A673 (cell line): ENCODE results near the gene TTLL11. TPM values are rescaled to one million over a fixed set of nuclear protein-coding genes. Genes with fewer than 3 reads are reported as not detected.
A peak's percentile ranks its signal among the peaks of the same experiment; 100 is the strongest.

Experiments
- BruUV-seq: library from RNA; stranded (reverse); fragments of 400-500 nt; replicated peaks from 2 replicates; lab custom pipeline; 2021; lab: Mats Ljungman, UMichigan
- CTCF ChIA-PET: fragments of 300-600 bp; sonication (Branson Sonifier 250); formaldehyde crosslinking; loops from one replicate; lab custom pipeline; 2022; ENCODE audit warnings: antibody characterized with exemption; lab: Charles Lee
- POLR2A ChIA-PET: fragments of 300-600 bp; sonication (Branson Sonifier 250); formaldehyde crosslinking; loops from one replicate; lab custom pipeline; 2022; ENCODE audit warnings: antibody characterized with exemption; ENCODE audit not compliant: low non-redundant PET; lab: Charles Lee
- DNase-seq: peaks from one replicate; pipeline ENCODE4 v3.0.0-alpha.2; 2015; ENCODE audit warnings: low spot score
- H3K27ac ChIP-seq: fragments of 200-600 bp; sonication (generic); 2 replicates; pipeline ENCODE4 v1.5.1; 2016; ENCODE audit warnings: mixed run types, low read depth, mild to moderate bottlenecking, mixed read lengths, antibody characterized with exemption, low read length; ENCODE audit not compliant: poor library complexity, severe bottlenecking
- H3K27me3 ChIP-seq: fragments of 200-600 bp; sonication (generic); replicated peaks from 2 replicates; pipeline ENCODE4 v1.6.1; 2017; ENCODE audit warnings: mixed run types, low read depth, mild to moderate bottlenecking, mixed read lengths, antibody characterized with exemption, low read length; ENCODE audit not compliant: insufficient read depth, poor library complexity
- H3K36me3 ChIP-seq: fragments of 200-600 bp; sonication (generic); 2 replicates; pipeline ENCODE4 v1.6.1; 2016; ENCODE audit warnings: mixed run types, mild to moderate bottlenecking, mixed read lengths, antibody characterized with exemption, low read length; ENCODE audit not compliant: insufficient read depth, poor library complexity, severe bottlenecking
- H3K4me1 ChIP-seq: fragments of 200-600 bp; sonication (generic); 2 replicates; pipeline ENCODE4 v1.6.1; 2017; ENCODE audit warnings: mixed run types, mild to moderate bottlenecking, mixed read lengths, antibody characterized with exemption, low read length; ENCODE audit not compliant: insufficient read depth, poor library complexity, severe bottlenecking
- H3K4me3 ChIP-seq: fragments of 200-600 bp; sonication (generic); 2 replicates; pipeline ENCODE4 v1.5.1; 2016; ENCODE audit warnings: low read depth, mixed run types, mild to moderate bottlenecking, mixed read lengths, low read length; ENCODE audit not compliant: poor library complexity, severe bottlenecking
- H3K9me3 ChIP-seq: fragments of 200-600 bp; sonication (generic); 2 replicates; pipeline ENCODE4 v1.6.1; 2016; ENCODE audit warnings: mixed run types, low read depth, mild to moderate bottlenecking, mixed read lengths, antibody characterized with exemption, low read length; ENCODE audit not compliant: poor library complexity, severe bottlenecking
- EZH2 ChIP-seq: fragments of 200-600 bp; sonication (generic); IDR thresholded peaks from 2 replicates; pipeline ENCODE4 v1.6.1; 2017; ENCODE audit warnings: borderline replicate concordance, low read depth, mild to moderate bottlenecking, mixed read lengths, antibody characterized with exemption, low read length; ENCODE audit not compliant: poor library complexity, severe bottlenecking
- intact Hi-C: fragments of 100-400 bp; cut with micrococcal nuclease; formaldehyde crosslinking; loops from one replicate; pipeline ENCODE4 v1.10.0; 2022; ENCODE audit not compliant: unreplicated experiment
- total RNA-seq: library from RNA; stranded (reverse); gene quantifications from 2 replicates; pipeline ENCODE4 v1.2.3, GENCODE V29; 2021
- TF ChIP-seq, protein P1 (sequence below): fragments of 300-800, 200-600 bp; sonication (generic); conservative IDR thresholded peaks from 2 replicates; pipeline ENCODE4 v1.5.1; 2017; ENCODE audit warnings: low read depth, mild to moderate bottlenecking, antibody characterized with exemption, low read length, moderate library complexity, mixed read lengths

Gene TTLL11
- total RNA-seq, 1 experiment from 2014 or later: 3.0 TPM

DNA sequence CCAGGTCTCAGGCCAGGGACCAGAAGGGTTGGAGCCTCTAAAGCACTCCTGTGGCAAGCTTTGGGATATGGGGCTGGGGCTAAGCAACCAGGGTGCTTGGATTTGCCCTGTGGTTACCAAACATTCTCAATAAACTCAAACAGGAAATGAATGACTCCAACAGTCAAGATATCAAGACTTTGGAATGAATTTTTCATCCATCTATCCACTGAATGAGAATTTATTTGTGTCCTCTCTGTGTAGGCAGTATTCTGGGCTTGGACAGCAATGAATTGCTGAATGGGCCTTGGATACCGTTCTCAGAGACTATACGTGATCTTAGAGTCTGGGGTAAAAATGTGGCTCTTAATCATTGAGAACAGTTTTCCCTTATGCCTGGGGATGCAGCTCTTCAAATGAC is 229.2 kb downstream of the TTLL11 start:
- ChIA-PET CTCF (no interaction called here), POLR2A (no interaction called here)
- Histone ChIP-seq H3K27ac (no peak overlapping the region), H3K27me3 (no peaks in the 10 kb centered on the region), H3K4me1 (no peaks in the 10 kb centered on the region), H3K36me3 (no peaks in the 10 kb centered on the region), H3K9me3 (no peaks in the 10 kb centered on the region), H3K4me3 (no peak overlapping the region)
- no TSS peak for BruUV-seq
- no peak for DNase-seq
- TF ChIP-seq, protein P1, sequence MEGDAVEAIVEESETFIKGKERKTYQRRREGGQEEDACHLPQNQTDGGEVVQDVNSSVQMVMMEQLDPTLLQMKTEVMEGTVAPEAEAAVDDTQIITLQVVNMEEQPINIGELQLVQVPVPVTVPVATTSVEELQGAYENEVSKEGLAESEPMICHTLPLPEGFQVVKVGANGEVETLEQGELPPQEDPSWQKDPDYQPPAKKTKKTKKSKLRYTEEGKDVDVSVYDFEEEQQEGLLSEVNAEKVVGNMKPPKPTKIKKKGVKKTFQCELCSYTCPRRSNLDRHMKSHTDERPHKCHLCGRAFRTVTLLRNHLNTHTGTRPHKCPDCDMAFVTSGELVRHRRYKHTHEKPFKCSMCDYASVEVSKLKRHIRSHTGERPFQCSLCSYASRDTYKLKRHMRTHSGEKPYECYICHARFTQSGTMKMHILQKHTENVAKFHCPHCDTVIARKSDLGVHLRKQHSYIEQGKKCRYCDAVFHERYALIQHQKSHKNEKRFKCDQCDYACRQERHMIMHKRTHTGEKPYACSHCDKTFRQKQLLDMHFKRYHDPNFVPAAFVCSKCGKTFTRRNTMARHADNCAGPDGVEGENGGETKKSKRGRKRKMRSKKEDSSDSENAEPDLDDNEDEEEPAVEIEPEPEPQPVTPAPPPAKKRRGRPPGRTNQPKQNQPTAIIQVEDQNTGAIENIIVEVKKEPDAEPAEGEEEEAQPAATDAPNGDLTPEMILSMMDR: no peak
- TF ChIP-seq EZH2: no peak
- intact Hi-C loops: no loop called here

DNA sequence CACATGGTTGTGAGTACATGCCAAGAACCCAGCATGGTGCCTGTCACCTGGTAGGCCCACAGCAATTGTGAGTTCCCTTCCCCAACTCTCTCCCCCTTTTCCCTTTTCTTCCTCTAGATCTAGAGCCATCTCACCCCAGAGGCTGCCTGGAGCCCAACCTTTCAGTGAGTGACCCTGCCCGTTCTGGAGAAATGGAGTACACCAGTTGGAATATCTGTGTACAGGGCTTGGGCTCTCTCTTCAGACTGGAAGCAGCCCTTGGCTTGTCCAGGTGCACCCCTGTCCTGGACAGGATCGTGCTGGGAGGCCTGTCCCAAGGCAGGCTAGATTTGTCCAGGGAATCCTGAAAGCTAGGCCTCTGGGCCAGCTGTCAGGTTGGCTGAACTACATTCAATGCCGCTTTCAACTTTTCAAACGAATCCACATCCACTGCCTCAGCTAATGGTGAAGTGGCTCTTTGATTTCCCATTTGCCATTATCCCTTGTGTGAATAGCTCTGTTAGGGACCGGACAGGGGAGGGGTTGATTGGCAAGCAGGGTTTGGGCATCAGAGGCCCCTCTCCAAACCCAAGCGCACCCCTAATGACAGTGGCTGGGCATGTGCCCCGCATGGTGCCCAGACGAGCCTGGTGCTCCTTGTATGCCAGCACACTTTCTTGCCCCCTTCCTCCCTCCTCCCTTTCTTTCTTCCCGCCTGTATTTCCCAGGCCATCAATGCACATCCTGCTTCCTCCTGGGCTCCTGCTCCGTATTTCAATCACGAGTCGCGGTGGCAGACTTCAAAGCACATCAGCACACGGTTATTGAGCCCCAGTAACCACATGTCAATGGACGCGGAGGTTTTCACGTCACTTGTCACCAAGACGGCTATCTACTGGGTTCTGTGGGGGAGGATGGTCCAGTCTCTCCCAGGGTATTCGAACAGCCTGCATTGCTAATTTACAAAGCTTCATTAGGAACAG is 230.5 kb downstream of the TTLL11 start:
- Histone ChIP-seq H3K9me3 (no peaks in the 10 kb centered on the region), H3K4me3 (no peak overlapping the region), H3K36me3 (no peaks in the 10 kb centered on the region), H3K27ac (no peak overlapping the region), H3K27me3 (no peaks in the 10 kb centered on the region), H3K4me1 (peaks cover 2% of the 10 kb centered on the region)
- CTCF ChIA-PET: interaction anchor here (0.7 kb wide), 1 partner anchor 88 kb away, joined by 4 read pairs; no protein-coding TSS in a partner anchor
- intact Hi-C loops: no loop called here
- no TSS peak for BruUV-seq
- no peak for TF ChIP-seq EZH2
- TF ChIP-seq, protein P1: no peak
- POLR2A ChIA-PET: no interaction called here
- DNase-seq: no peak

DNA sequence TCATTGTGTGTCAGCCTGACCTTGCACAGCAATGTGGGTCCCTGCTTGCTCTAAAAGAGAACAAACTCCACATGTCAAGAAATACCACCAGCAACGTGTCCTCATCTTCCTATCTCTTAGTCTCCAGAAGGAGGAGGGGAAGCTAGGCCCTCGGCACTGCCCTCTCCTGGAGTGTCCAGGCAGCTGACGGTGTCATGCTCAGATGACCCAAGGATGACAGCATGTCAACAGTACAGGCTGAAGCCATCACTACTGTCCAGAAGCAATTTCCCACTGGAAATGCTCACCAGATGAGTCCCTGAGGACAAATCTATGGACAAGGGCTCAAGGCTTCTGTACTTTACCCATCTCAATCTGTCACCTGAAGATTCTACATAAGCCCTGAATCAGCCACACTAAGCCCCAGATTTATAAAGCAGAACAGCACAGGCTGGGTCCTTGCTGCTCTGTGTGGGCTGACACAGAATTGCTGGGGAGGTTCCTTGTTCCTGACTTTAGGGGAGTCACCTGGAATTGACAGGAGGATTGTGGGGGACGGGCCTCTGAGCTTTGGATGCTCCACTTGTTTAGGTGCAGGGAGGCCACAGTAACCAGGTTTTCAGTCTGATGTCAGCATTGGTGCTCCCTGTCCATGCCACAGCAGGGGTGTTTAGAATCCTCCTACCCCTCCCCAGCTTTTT is 231.5 kb downstream of the TTLL11 start:
- Histone ChIP-seq H3K27me3 (no peaks in the 10 kb centered on the region), H3K27ac (no peak overlapping the region), H3K9me3 (no peaks in the 10 kb centered on the region), H3K4me1 (peaks cover 4% of the 10 kb centered on the region), H3K36me3 (no peaks in the 10 kb centered on the region), H3K4me3 (no peak overlapping the region)
- BruUV-seq: no TSS peak
- no peak for TF ChIP-seq EZH2
- TF ChIP-seq, protein P1: peak; percentile 46
- DNase-seq: peak; percentile 21
- CTCF ChIA-PET: interaction anchor here (0.7 kb wide), 1 partner anchor 87 kb away, joined by 4 read pairs; no protein-coding TSS in a partner anchor
- POLR2A ChIA-PET: no interaction called here
- intact Hi-C loops: no loop called here
